Mammary epithelial cell (primary cell): Measurements from ENCODE around the gene GHRH.

Experiments
- EZH2 ChIP-seq: IDR thresholded peaks from 2 replicates; pipeline ENCODE4 v1.6.1; 2012; ENCODE audit warnings: low read length, inconsistent platforms, borderline replicate concordance
- TF ChIP-seq, protein P1 (sequence below), 2 donors: IDR thresholded peaks in 1 of 2; conservative IDR thresholded peaks in 1 of 2; 2 replicates each; pipeline ENCODE4 v1.5.1; 2011 to 2012; ENCODE audit warnings: inconsistent platforms in 2 of 2, low read length in 2 of 2, mild to moderate bottlenecking in 2 of 2, control low read depth in 1 of 2, low read depth in 1 of 2; ENCODE audit not compliant: insufficient read depth in 1 of 2; ENCODE audit errors: extremely low read depth in 1 of 2

DNA sequence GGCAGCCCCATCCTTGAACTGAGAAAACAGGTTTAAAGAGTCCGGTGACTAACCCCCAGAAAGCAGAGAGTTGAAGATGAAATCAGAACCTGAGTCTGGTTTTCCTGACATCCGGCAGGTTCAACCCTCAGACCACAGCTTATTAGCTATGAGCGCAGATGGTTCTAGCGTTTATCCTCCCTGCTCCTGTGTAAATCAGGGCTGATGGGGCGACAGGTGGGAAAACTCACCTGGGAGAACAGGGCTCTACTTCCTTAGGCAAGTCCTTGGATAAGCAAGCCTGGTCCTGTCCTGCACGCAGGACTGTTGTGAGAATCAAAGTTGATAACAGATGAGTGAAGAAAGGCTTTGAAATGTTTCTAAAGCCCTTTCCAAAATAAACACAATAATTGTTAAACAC lies 31.4 kb downstream of the GHRH start:
- TF ChIP-seq, protein P1, sequence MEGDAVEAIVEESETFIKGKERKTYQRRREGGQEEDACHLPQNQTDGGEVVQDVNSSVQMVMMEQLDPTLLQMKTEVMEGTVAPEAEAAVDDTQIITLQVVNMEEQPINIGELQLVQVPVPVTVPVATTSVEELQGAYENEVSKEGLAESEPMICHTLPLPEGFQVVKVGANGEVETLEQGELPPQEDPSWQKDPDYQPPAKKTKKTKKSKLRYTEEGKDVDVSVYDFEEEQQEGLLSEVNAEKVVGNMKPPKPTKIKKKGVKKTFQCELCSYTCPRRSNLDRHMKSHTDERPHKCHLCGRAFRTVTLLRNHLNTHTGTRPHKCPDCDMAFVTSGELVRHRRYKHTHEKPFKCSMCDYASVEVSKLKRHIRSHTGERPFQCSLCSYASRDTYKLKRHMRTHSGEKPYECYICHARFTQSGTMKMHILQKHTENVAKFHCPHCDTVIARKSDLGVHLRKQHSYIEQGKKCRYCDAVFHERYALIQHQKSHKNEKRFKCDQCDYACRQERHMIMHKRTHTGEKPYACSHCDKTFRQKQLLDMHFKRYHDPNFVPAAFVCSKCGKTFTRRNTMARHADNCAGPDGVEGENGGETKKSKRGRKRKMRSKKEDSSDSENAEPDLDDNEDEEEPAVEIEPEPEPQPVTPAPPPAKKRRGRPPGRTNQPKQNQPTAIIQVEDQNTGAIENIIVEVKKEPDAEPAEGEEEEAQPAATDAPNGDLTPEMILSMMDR (conservative IDR thresholded peaks at IDR 0.05 in 1 of 2, IDR thresholded peaks at IDR 0.05 in 1 of 2; ENCODE audit: extremely low read depth in 1 of 2, insufficient read depth in 1 of 2, low read depth in 1 of 2, low read length in 2 of 2), result no peak
- TF ChIP-seq EZH2, result no peak
